Prostate gland (tissue), 2 donors: Measurements from ENCODE around the gene FAM89B. TPM values are rescaled to one million over a fixed set of nuclear protein-coding genes. Genes with fewer than 3 reads are reported as not detected.
A peak's percentile ranks its signal among the peaks of the same experiment; 100 is the strongest.

ENCODE experiments used
- DNase-seq: peaks from one replicate; pipeline ENCODE4 v3.0.0-alpha.2; 2019; ENCODE audit warnings: low spot score
- H3K27ac ChIP-seq, 2 donors: fragments of 200-600 bp; sonication (generic); 2 replicates each; pipeline ENCODE4 v1.5.1; 2017 to 2019
- H3K27me3 ChIP-seq: fragments of 200-600 bp; sonication (generic); replicated peaks from 2 replicates; pipeline ENCODE4 v1.5.1; 2019; ENCODE audit not compliant: insufficient read depth
- H3K36me3 ChIP-seq, 2 donors: fragments of 200-600 bp; sonication (generic); 1 replicate in 1 of 2; 2 replicates in 1 of 2; pipeline versions ENCODE4 v1.5.1 to v1.8.1; 2017 to 2019
- H3K4me1 ChIP-seq: fragments of 200-600 bp; sonication (generic); replicated peaks from 2 replicates; pipeline ENCODE4 v1.5.1; 2019
- H3K4me3 ChIP-seq, 2 donors: fragments of 200-600 bp; sonication (generic); 2 replicates each; pipeline ENCODE4 v1.5.1; 2017 to 2019
- H3K9me3 ChIP-seq: fragments of 200-600 bp; sonication (generic); 2 replicates; pipeline ENCODE4 v1.5.1; 2017
- POLR2A ChIP-seq: fragments of 450-650 bp; IDR thresholded peaks from one replicate; pipeline ENCODE4 v1.6.1; 2016; ENCODE audit warnings: antibody characterized with exemption, mild to moderate bottlenecking
- POLR2AphosphoS5 ChIP-seq: sonication (generic); formaldehyde crosslinking; IDR thresholded peaks from one replicate; pipeline ENCODE4 v1.6.1; 2017; ENCODE audit warnings: antibody characterized with exemption
- WGBS: methylation state at CpG from one replicate; pipeline ENCODE4 v1.1.5; 2018; 5-methylcytosine and 5-hydroxymethylcytosine counted together
- intact Hi-C: fragments of 100-400 bp; cut with DNase I; formaldehyde crosslinking; loops from one replicate; pipeline ENCODE4 v1.14.2; 2022
- total RNA-seq, 2 donors: library from RNA; depleted of rRNA; stranded (reverse); fragments of >200 nt; gene quantifications; one replicate each; pipeline ENCODE4 v1.1.0, GENCODE V29; 2016
- TF ChIP-seq, protein P1 (sequence below), 4 experiments: fragments of 200-600 bp in 2 of 4; fragments of 450-650 bp in 2 of 4; sonication (generic) in 2 of 4; IDR thresholded peaks; 1 replicate in 3 of 4; 2 replicates in 1 of 4; pipeline ENCODE4 v1.5.1; 2016 to 2019; ENCODE audit warnings: antibody characterized with exemption in 4 of 4, mild to moderate bottlenecking in 2 of 4, moderate library complexity in 2 of 4

Gene FAM89B
- total RNA-seq, 2 donors from 2014 or later, result 68.6 to 92.6 TPM

DNA sequence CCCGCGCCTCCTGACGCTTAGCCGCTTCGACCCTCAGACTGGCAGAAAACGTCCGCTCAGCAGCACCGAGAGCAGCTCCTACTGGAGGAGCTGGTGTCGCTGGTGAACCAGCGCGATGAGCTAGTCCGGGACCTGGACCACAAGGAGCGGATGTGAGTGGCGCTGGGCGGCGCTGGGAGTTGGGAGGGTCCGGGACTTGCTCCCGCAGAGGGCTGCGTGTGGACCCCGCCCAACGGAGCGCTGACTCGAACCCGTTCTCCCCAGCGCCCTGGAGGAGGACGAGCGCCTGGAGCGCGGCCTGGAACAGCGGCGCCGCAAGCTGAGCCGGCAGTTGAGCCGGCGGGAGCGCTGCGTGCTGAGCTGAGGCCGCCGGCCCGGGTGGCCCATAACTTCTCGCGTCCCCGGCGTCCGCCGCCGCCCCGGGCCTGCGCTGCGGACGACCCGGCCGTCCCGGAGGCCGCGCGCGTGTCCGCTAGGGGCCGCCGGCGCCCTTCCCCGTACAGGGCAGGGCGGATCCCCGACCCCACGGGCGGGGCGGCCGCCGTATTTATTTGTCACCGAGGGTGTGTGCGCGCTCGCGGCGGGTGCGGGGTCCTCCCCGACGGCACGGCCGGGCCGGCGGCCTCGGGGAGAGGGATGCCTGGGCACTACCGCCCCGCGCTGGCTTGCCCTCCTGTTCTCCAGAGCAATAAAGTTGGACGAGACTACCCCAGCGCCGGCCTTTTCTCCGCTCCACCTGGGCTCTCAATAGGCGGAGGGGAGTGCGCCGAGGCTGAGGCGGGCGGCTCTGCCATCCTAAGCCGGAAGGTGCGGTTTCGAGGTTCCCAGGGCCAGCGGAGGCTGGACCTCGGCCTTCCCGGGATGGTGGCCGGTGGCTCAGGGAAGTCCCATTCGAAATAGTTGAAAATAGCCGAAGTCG lies 19.9 kb downstream of the FAM89B start:
- TF ChIP-seq POLR2AphosphoS5 (no peak), POLR2A (no peak)
- TF ChIP-seq, protein P1, sequence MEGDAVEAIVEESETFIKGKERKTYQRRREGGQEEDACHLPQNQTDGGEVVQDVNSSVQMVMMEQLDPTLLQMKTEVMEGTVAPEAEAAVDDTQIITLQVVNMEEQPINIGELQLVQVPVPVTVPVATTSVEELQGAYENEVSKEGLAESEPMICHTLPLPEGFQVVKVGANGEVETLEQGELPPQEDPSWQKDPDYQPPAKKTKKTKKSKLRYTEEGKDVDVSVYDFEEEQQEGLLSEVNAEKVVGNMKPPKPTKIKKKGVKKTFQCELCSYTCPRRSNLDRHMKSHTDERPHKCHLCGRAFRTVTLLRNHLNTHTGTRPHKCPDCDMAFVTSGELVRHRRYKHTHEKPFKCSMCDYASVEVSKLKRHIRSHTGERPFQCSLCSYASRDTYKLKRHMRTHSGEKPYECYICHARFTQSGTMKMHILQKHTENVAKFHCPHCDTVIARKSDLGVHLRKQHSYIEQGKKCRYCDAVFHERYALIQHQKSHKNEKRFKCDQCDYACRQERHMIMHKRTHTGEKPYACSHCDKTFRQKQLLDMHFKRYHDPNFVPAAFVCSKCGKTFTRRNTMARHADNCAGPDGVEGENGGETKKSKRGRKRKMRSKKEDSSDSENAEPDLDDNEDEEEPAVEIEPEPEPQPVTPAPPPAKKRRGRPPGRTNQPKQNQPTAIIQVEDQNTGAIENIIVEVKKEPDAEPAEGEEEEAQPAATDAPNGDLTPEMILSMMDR (IDR thresholded peaks at IDR 0.05), result peak in 2 of 4 experiments; percentile 23 to 35
- DNase-seq, result no peak
- Histone ChIP-seq H3K9me3 (no peaks in the 10 kb centered on the region), H3K36me3 (peaks cover 0 to 5% of the 10 kb centered on the region in 2 donors), H3K27ac (peak overlapping the region; percentile 29 to 47), H3K4me3 (no peak overlapping the region), H3K4me1 (no peaks in the 10 kb centered on the region), H3K27me3 (no peaks in the 10 kb centered on the region)
- intact Hi-C loops, result no loop called here
- 39% methylated on average over 73 of the region's 106 CpGs for WGBS

DNA sequence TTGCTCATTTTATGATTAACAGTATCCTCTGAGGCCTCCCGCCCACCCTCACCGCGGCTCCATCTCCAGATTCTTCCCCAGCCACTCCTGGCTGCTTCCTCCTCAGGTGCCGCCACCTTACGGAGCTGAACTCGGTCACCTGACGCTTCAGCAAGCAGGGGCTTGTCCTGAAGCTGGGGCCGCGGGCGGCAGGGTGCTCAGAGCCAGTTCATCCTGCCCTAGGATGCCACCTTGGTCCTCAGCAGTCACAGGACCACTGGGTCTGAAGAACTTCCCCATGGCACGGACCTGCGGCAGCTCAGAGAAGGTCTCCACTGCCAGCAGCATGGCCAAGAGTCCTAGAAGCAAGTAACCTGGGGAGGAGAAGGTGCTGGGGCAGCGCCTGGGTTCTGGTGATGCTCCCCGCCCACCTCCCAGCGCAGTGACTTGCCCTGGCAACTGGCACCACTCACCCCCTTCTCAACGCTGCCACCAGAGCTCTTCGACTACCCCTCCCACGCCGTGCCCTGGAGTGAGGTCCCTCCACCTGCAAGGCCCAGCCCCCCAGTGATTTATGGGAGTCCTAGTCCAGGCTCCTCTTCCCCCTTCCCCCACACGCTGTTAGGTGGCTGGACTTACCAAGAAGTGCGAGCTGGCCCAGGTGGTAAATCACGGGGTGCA lies 20.6 kb downstream of the FAM89B start:
- Histone ChIP-seq H3K4me3 (no peak overlapping the region), H3K36me3 (peaks cover 0 to 9% of the 10 kb centered on the region in 2 donors)

DNA sequence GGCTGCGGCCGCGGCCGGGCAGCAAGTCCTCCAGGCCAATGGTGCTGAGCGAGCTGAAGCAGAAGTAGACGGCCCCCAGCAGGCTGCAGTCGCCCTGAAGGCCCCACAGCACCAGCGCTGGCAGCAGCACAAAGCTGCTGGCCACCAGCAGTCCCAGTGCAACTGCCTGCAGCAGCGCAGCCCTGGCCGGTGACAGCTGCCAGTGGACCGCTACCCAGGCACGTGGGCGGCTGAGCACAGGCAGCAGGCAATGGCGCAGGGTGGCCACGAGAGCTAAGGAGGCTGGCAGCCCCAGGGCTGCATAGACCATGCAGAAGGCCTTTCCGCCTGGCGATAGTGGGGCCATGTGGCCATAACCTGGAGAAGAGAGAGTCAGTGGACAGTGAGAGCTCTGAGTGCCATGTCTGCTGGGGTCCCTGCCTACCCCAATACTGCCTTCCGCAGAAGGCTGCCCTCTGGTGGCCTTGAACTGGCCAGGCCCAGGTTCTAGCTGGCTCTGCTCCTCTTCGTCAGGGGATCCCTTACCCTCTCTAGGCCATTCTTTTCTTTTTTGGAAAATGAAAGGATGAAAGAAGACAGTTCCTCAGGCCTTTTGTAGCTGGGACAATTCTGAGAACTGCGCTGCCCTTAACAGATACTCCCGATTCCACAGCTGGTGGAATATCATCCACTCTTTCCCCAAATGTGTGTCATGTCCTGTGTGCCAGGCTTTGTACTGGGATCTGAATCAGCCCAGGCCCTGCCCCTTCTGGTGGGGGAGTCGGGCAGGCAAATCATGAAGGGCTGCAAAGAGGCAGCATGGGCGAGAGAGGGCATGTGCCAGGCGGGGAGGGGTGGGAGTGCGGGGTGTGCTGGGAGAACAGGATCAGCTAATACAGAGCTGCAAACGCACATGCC lies 21.4 kb downstream of the FAM89B start:
- intact Hi-C loops, result no loop called here
- no peaks in the 10 kb centered on the region for H3K27me3 ChIP-seq
- no peak overlapping the region for H3K27ac ChIP-seq
- H3K4me3 ChIP-seq, result no peak overlapping the region
- TF ChIP-seq, protein P1 (IDR thresholded peaks at IDR 0.05), result peak; percentile 10 to 66 (median 62)
- no peak for TF ChIP-seq POLR2AphosphoS5
- no peak for TF ChIP-seq POLR2A
- WGBS, result 61% methylated on average over 24 of the region's 26 CpGs
- peaks cover 2 to 16% of the 10 kb centered on the region in 2 donors for H3K36me3 ChIP-seq
- H3K4me1 ChIP-seq, result no peaks in the 10 kb centered on the region
- no peak for DNase-seq
- H3K9me3 ChIP-seq, result no peaks in the 10 kb centered on the region

More for the DNA sequence above, 20.6 kb downstream of the FAM89B start:
- Histone ChIP-seq H3K27me3 (no peaks in the 10 kb centered on the region), H3K9me3 (no peaks in the 10 kb centered on the region), H3K4me1 (no peaks in the 10 kb centered on the region), H3K27ac (peak overlapping the region; percentile 29 to 47)
- DNase-seq, result peak; percentile 64
- intact Hi-C loops, result no loop called here
- TF ChIP-seq POLR2AphosphoS5 (peak; percentile 72), POLR2A (peak; percentile 13)
- TF ChIP-seq, protein P1 (IDR thresholded peaks at IDR 0.05), result no peak
- WGBS, result 65% methylated on average over 22 of the region's 22 CpGs

DNA sequence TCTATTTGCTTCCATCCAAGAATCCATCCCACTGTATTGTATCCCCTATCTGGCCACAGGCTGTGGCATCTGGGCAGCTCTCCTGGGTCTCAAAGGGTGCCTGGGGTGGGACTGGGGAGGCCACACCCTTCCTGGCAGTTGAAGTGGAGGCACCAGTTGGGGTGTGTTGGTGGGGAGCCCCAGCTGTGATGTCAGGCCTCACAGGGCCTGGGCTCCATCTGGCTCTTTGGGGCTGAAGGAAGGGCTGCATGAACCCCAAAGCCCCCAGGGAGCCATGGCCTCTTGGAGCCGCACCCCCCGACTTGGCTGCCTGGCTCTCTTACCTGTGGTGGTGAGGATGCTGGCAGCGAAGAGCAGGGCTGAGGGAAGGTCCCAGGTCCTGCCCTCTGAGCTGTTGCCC lies 22.8 kb downstream of the FAM89B start:
- H3K9me3 ChIP-seq, result no peaks in the 10 kb centered on the region
- no peak for DNase-seq
- no peaks in the 10 kb centered on the region for H3K27me3 ChIP-seq
- TF ChIP-seq POLR2A, result no peak
- TF ChIP-seq, protein P1 (IDR thresholded peaks at IDR 0.05), result no peak
- no peak for TF ChIP-seq POLR2AphosphoS5
- H3K4me1 ChIP-seq, result no peaks in the 10 kb centered on the region
- H3K27ac ChIP-seq, result no peak overlapping the region
- WGBS, result 87% methylated on average over 3 of the region's 3 CpGs
- peaks cover 2 to 16% of the 10 kb centered on the region in 2 donors for H3K36me3 ChIP-seq
- H3K4me3 ChIP-seq, result no peak overlapping the region
- intact Hi-C loops, result no loop called here
